CD14-positive monocyte (primary cell): ENCODE results near the gene STAMBPL1. TPM values are rescaled to one million over a fixed set of nuclear protein-coding genes. Genes with fewer than 3 reads are reported as not detected.

Source experiments
- DNase-seq, 3 donors: peaks; one replicate each; pipeline ENCODE4 v3.0.0-alpha.2; 2011 to 2022
- H2AFZ ChIP-seq: 2 replicates; pipeline ENCODE4 v1.6.0; 2012; ENCODE audit warnings: mild to moderate bottlenecking, low read depth, low read length, inconsistent platforms; ENCODE audit not compliant: insufficient read depth, poor library complexity, severe bottlenecking
- H3K27ac ChIP-seq, 2 donors: 1 replicate in 1 of 2; 2 replicates in 1 of 2; pipeline ENCODE4 v1.5.1; 2012 to 2013; ENCODE audit warnings: low read length in 2 of 2, control low read depth in 1 of 2, inconsistent platforms in 1 of 2, low read depth in 1 of 2, mild to moderate bottlenecking in 1 of 2
- H3K27me3 ChIP-seq, 2 donors: one replicate each; pipeline versions ENCODE4 v1.6.0 to v1.6.1; 2011 to 2013; ENCODE audit warnings: low read length in 2 of 2; ENCODE audit not compliant: control insufficient read depth in 2 of 2, insufficient read depth in 2 of 2
- H3K36me3 ChIP-seq, 2 donors: replicated peaks in 1 of 2; 1 replicate in 1 of 2; 2 replicates in 1 of 2; pipeline versions ENCODE4 v1.5.1 to v1.6.1; 2012 to 2013; ENCODE audit warnings: low read length in 2 of 2, control low read depth in 1 of 2, inconsistent platforms in 1 of 2, mild to moderate bottlenecking in 1 of 2; ENCODE audit not compliant: insufficient read depth in 2 of 2, control insufficient read depth in 1 of 2
- H3K4me1 ChIP-seq, 2 donors: 1 replicate in 1 of 2; 2 replicates in 1 of 2; pipeline versions ENCODE4 v1.5.1 to v1.6.1; 2012 to 2013; ENCODE audit warnings: low read length in 2 of 2, control low read depth in 1 of 2, inconsistent platforms in 1 of 2, mild to moderate bottlenecking in 1 of 2, moderate library complexity in 1 of 2; ENCODE audit not compliant: insufficient read depth in 2 of 2, control insufficient read depth in 1 of 2
- H3K4me2 ChIP-seq: replicated peaks from 2 replicates; pipeline ENCODE3; 2012; ENCODE audit warnings: low read length, moderate library complexity, mild to moderate bottlenecking; ENCODE audit not compliant: poor library complexity, severe bottlenecking; ENCODE audit errors: extremely low read depth
- H3K4me3 ChIP-seq, 3 experiments: fragments of 200-600 bp in 1 of 3; sonication (generic) in 1 of 3; replicated peaks in 1 of 3; 1 replicate in 2 of 3; 2 replicates in 1 of 3; pipeline ENCODE4 v1.5.1; 2011 to 2013; ENCODE audit warnings: low read length in 3 of 3, mild to moderate bottlenecking in 3 of 3, control low read depth in 2 of 3, low read depth in 2 of 3, inconsistent platforms in 1 of 3, moderate library complexity in 1 of 3
- H3K79me2 ChIP-seq: 2 replicates; pipeline ENCODE4 v1.6.0; 2012; ENCODE audit warnings: mild to moderate bottlenecking, control low read depth, inconsistent platforms, low read length, moderate library complexity; ENCODE audit not compliant: insufficient read depth
- H3K9ac ChIP-seq: 2 replicates; pipeline ENCODE4 v1.6.0; 2017; ENCODE audit warnings: low read length, mild to moderate bottlenecking; ENCODE audit not compliant: insufficient read depth, poor library complexity, severe bottlenecking
- H3K9me3 ChIP-seq, 2 donors: replicated peaks in 1 of 2; 1 replicate in 1 of 2; 2 replicates in 1 of 2; pipeline versions ENCODE4 v1.5.1 to v1.6.1; 2012 to 2013; ENCODE audit warnings: low read length in 2 of 2, control low read depth in 1 of 2; ENCODE audit not compliant: control insufficient read depth in 1 of 2, insufficient read depth in 1 of 2
- H4K20me1 ChIP-seq: 2 replicates; pipeline ENCODE4 v1.6.0; 2012; ENCODE audit warnings: mild to moderate bottlenecking, low read length, control low read depth, moderate library complexity; ENCODE audit not compliant: insufficient read depth
- H3K27ac Mint-ChIP-seq, 7 donors: one replicate each; pipeline ENCODE4 v1.8.0; 2020; ENCODE audit warnings: mild to moderate bottlenecking in 7 of 7, mixed read lengths in 7 of 7, moderate library complexity in 6 of 7, inconsistent platforms in 2 of 7
- H3K27me3 Mint-ChIP-seq, 3 donors: one replicate each; pipeline ENCODE4 v1.8.0; 2021 to 2022; ENCODE audit warnings: low read depth in 3 of 3, mild to moderate bottlenecking in 3 of 3, mixed read lengths in 3 of 3, moderate library complexity in 3 of 3, inconsistent platforms in 1 of 3
- H3K36me3 Mint-ChIP-seq, 2 donors: one replicate each; pipeline ENCODE4 v1.8.0; 2020; ENCODE audit warnings: mixed read lengths in 2 of 2, inconsistent platforms in 1 of 2, mild to moderate bottlenecking in 1 of 2
- H3K4me1 Mint-ChIP-seq: one replicate; pipeline ENCODE4 v1.8.0; 2020; ENCODE audit warnings: mild to moderate bottlenecking, mixed read lengths
- H3K4me3 Mint-ChIP-seq, 2 donors: one replicate each; pipeline ENCODE4 v1.8.0; 2020; ENCODE audit warnings: mild to moderate bottlenecking in 2 of 2, mixed read lengths in 2 of 2, moderate library complexity in 1 of 2
- H3K9me3 Mint-ChIP-seq, 7 donors: one replicate each; pipeline ENCODE4 v1.8.0; 2020 to 2022; ENCODE audit warnings: mixed read lengths in 7 of 7, mild to moderate bottlenecking in 6 of 7, moderate library complexity in 6 of 7, inconsistent platforms in 2 of 7
- CTCF ChIP-seq: fragments of 200-600 bp; IDR thresholded peaks from one replicate; pipeline ENCODE4 v1.8.0; 2022; ENCODE audit warnings: antibody characterized with exemption, mild to moderate bottlenecking
- WGBS: methylation state at CpG from one replicate; pipeline ENCODE4 v1.1.5; 2013; ENCODE audit warnings: missing lambda C conversion rate; ENCODE audit not compliant: insufficient coverage; 5-methylcytosine and 5-hydroxymethylcytosine counted together
- intact Hi-C, 2 donors: fragments of 100-400 bp; cut with micrococcal nuclease; formaldehyde crosslinking; loops; one replicate each; pipeline versions ENCODE4 v1.15.0 to v1.15.1; 2023
- polyA plus RNA-seq, 3 donors: library from polyadenylated mRNA; depleted of rRNA in 1 of 3; unstranded in 2 of 3; stranded (reverse) in 1 of 3; fragments of 300-500 nt in 2 of 3; fragments of >200 nt in 1 of 3; fragmentation: Illumina TruSeq in 2 of 3; gene quantifications; 1 replicate in 2 of 3; 2 replicates in 1 of 3; pipeline ENCODE4 v1.2.3, GENCODE V29; 2012 to 2021

The STAMBPL1 gene
- polyA plus RNA-seq, 3 donors: 0.07 to 1.5 (median 0.10) TPM

GRCh38 chr10:88946965-88947590 lies 67.0 kb downstream of the STAMBPL1 start:
- Histone ChIP-seq H4K20me1 (no peaks in the 10 kb centered on the region), H3K4me1 (peaks cover 25 to 28% of the 10 kb centered on the region in 2 donors), H3K27me3 (no peaks in the 10 kb centered on the region), H3K9ac (no peak overlapping the region), H3K4me2 (no peak overlapping the region), H3K9me3 (no peaks in the 10 kb centered on the region), H3K79me2 (no peaks in the 10 kb centered on the region), H3K36me3 (no peaks in the 10 kb centered on the region), H3K4me3 (no peak overlapping the region), H2AFZ (no peak overlapping the region), H3K27ac (no peak overlapping the region)
- Mint-ChIP-seq H3K27me3 (no peaks in the 10 kb centered on the region), H3K36me3 (peaks cover 4 to 11% of the 10 kb centered on the region in 2 donors), H3K27ac (no peak overlapping the region), H3K4me1 (peaks cover 43% of the 10 kb centered on the region), H3K4me3 (no peak overlapping the region), H3K9me3 (no peaks in the 10 kb centered on the region)
- no peak for TF ChIP-seq CTCF
- 100% methylated on average over 1 of the region's 6 CpGs for WGBS
- intact Hi-C loops: no loop called here
- no peak for DNase-seq

- DNase-seq: no peak
- no peak for TF ChIP-seq CTCF
- no peaks in the 10 kb centered on the region for H3K27me3 Mint-ChIP-seq
- peaks cover 2 to 8% (median 5%) of the 10 kb centered on the region in 7 donors for H3K9me3 Mint-ChIP-seq
- no peak overlapping the region for H3K4me3 Mint-ChIP-seq
- Histone ChIP-seq H3K4me1 (peaks cover 21 to 29% of the 10 kb centered on the region in 2 donors), H2AFZ (no peak overlapping the region), H3K36me3 (no peaks in the 10 kb centered on the region), H4K20me1 (no peaks in the 10 kb centered on the region), H3K27ac (no peak overlapping the region), H3K9me3 (peaks cover 0 to 3% of the 10 kb centered on the region in 2 donors), H3K4me2 (no peak overlapping the region), H3K79me2 (no peaks in the 10 kb centered on the region), H3K9ac (no peak overlapping the region), H3K4me3 (no peak overlapping the region), H3K27me3 (no peaks in the 10 kb centered on the region)
- H3K27ac Mint-ChIP-seq: no peak overlapping the region
- WGBS: 100% methylated on average over 2 of the region's 2 CpGs
- H3K36me3 Mint-ChIP-seq: peaks cover 0 to under 1% of the 10 kb centered on the region in 2 donors
- peaks cover 43% of the 10 kb centered on the region for H3K4me1 Mint-ChIP-seq
- intact Hi-C loops: no loop called here
Measured at GRCh38 chr10:88949051-88949450, 69.0 kb downstream of the STAMBPL1 start.
